DMS 273 (cell line): Measurements from ENCODE around the gene CTSD.

Experiments used
- DNase-seq: peaks from one replicate; lab custom pipeline; 2025; ENCODE audit not compliant: unreplicated experiment; lab: John Stamatoyannopoulos, UW

Gene CTSD

DNA sequence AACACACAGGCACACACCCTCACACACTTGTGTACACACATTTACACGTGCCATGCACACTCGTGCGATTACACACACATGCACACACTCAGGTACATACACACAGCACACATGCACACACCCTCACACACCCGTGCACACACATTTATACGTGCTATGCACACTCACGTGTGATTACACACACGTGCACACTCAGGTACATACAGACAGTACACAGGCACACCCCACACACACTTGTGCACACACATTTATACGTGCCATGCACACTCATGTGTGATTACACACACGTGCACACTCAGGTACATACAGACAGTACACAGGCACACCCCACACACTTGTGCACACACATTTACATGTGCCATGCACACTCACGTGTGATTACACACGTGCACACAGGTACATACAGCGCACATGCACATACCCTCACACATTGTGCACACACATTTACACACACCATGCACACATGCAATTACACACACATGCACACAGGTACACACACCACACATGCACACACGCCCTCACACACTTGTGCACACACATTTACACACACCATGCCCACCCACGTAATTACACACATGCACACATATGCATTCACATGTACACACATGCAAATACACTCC lies 17.9 kb downstream of the CTSD start:
- no peak for DNase-seq

DNA sequence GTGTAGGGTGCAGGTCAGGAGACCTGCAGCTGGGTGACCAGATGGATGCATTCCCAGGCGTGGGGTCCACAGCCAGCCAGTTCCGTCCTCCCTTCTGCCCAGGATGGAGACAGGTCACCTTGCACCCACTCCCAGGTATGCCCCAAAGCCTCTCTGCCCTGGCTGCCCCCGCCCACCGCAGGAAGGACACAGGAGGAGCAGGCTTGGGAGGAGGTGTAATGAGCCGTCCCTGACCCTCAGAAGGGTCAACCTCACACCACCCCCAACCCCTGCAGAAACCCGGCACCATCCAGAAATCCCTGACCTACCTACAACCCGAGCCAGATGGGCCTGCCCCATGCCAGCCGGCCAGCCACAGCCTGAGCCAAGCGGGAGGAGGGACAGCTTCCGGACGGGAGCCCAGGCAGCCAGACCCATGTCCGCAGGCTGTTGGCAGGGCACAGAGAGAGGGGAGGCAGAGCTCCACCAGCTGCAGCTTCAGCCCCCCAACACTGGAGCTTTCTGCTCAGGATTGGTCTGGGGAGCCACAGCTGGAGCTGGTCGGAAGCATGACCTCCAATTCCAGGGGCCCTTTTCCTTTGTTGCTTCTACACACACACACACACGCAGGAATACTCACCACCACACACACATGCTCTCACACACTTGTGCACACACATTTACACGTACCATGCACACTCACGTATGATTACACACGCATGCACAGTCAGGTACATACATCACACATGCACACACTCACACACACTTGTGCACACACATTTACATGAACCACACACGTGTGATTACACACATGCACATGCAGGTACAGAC lies 18.6 kb downstream of the CTSD start:
- DNase-seq: no peak

DNA sequence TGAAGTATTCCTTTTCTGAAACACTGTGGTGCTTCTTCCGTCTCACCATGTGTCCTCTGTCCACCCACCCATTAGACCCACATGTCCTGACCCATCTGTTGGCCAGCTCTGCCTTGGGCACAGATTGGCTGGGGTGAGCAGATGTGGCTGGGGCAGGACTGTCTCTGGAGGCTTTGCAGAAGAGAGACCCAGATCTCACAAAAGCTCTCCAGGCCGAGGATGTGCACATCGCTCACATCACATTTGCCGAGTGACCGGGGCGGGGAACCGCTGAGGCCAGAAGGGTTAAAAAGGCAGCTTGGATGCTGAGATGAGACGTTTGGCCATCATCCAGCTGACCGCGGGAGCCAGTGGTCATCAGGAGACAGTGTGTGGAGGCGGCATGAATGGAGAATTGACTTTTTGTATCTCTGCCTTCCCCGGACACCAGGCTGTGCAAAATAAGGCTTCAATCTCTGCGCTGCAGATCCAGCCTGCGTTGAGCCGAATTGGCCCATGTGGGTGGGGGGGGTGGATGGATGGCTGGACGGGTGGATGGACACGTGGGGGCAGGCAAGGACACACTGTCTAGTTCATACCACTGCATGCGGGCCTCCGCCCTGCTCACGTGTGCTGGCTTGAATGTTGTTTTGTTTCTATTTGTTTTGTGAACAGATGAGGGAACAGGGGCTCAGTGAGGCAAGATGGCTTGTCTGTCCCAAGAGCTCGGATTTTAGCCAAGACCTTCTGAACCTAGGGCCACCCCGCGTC lies 19.4 kb downstream of the CTSD start:
- no peak for DNase-seq

DNA sequence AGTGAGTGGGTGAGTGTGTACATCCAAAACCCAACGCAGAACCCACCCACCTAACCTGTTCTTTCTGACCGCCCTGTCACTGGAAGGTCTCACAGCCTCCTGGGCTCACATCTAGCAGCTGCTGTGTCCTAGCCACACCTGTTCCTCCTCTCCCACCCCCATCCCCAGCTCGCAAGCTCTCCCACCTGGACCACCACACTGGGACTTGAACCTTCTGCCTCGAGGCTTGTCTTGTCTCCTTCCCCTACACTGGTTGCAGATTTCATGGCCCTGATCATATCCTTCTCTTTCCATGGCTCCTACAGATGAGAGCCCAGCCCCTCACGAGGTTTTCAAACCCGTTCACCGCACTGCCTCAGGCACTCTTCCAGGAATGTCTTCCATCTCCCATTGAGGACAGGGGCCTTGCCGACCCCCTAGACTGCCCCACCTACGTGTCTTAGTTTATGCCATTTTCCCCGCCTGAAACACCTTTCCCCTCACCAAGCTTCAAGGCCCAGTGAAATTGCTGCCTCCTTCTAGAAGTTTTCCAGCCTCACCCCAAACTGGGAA lies 20.1 kb downstream of the CTSD start:
- no peak for DNase-seq

DNA sequence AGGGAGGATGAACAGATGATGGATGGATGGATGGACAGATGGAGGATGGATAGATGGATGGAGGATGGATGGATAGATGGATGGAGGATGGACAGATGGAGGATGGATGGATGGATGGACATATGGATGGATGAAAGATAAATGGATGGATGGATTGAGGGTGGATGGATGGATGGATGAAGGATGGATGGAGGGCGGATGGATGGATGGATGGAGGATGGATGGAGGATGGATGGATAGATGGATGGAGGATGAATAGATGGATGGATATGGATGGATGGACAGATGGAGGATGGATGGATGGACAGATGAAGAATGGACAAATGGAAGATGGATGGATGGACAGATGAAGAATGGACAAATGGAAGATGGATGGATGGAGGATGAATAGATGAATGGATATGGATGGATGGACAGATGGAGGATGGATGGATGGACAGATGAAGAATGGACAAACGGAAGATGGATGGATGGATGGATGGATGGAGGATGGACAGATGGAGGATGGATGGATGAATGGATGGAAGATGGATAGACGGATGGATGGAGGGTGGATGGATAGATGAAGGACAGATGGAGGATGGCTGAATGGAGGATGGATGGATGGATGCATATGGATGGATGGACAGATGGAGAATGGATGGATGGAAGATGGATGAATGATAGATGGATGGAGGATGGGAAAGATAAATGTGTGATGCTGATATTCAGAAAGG lies 20.7 kb downstream of the CTSD start:
- DNase-seq: no peak

DNA sequence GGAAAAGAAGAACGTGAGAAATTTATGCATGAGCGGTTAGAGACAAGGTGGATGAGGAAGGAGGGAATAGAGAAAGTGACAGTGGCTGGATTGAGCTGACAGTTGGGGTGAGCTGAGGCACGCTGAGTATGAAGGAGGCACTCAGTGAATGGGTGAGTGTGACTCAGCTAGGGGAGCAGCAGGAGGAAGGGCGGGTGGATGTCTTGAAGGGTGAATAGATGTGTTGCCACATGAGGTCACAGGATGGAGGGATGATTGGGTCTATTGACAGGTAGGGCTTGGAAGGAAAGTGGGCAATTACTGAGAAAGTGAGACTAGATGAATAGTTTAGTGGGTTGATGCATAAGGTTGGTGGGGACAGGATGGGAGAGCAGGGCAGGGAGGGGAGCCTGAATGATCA lies 21.4 kb downstream of the CTSD start:
- no peak for DNase-seq

DNA sequence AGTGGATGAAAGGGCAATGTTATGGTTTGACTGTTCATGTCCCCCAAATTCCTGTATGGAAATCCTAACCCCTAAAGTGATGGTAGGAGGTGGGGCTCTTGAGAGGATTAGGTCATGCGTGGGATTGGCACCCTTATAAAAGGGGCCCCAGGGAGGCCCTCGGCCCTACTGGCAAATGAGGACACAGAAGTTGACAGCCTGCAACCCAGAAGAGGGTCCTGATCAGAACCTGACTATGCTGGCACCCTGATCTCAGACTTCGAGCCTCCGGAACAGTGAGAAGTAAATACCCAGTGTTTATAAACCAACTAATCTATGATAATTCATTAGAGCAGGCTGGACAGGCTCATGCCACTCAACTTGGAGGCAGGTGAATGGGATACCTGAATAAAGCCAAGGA lies 22.0 kb downstream of the CTSD start:
- no peak for DNase-seq

DNA sequence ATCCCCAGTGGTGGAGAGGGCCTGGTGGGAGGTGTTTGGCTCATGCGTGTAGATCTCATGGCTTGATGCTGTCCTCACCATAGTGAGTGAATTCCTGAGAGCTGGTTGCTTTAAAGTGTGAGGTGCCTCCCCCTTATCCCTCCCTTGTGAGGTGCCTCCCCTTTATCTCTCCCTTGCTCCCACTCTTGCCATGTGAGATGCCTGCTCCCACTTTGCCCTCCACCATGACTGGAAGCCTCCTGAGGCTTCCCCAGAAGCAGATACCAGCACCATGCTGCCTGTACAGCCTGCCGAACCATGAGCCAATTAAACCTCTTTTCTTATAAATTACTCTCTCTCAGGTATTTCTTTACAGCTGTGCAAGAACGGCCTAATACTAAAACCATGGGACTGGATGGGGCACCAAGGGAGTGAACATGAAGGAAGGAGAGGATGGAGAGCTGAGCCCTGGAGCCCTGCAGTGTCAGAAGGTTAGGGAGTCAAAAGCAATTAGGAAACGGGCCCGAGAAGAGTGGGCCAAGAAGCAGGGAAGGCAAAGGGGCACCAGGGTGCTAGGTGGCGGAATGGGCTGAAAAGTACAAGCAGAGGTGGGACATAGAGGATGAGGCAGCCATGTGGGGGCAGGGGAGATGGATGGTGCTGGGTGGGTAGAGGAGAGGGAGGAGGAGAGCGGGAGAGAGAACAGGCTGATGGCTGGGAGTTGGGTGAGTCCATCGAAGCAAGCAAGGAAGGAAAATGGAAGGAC lies 22.8 kb downstream of the CTSD start:
- no peak for DNase-seq

DNA sequence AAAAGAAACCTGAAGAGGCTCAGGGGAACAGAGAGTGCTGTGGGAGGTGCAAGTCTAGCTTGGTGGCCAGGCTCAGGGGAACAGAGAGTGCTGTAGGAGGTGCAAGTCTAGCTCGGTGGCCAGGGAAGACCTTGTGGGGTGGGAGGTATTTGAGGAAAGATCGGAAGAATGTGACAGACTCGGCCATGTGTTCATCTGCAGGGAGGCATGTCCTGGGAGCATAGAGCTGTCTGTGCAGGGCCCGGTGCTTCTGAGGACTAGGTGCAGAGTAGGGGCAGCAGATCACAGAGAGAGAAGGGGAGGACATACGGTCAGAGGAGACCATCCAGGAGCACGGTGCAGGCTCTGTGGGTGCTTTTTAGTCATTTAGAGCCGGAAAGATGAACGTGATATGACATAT lies 24.2 kb downstream of the CTSD start:
- DNase-seq: no peak

DNA sequence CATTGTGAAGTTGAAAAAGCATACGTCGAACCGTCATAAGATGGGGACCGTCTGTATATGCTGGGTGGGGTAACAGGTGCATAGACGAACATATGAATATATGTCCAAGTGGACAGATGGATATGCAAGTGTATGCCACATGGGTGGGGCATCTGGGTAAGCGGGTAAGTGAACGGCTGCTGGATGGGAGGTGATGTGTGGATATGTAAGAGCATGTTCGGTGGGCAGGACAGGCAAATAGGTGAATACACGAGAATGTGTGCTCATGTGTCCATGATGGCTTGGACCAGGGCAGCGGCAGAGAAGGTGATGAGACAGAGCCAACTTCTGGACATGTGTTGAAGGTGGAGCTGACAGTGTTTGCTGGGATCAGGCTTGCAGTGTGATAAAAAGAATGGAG lies 25.3 kb downstream of the CTSD start:
- DNase-seq: no peak

DNA sequence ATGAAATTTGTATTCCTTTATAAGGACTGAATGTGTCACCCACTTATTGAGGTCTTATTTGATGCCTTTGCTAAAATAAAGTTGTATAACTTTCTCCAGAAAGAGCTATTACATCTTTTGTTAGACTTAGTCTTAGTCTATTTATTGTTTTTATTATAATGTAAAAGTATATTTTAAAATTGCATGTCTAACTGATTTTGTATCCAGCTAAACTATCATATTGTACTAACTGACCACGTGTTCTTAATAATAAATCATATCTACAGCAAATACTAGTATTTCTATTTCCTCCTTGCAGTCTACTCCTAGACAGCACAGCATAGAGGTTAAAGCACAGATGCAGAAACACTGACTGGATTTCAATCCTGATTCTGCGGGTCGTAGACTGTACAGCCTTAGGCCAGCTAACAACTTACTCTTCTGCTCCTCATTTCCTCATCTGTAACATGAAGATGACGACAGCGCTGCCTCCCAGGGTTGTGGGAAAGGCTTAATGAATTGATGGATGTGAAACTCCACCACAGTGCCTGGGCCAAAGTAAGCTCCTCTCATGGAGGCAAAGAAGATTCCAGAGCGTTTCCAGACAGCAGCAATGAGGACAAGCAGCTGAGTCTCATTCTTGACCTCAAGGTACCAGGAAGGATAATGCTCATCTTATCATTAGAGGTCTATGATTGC lies 26.5 kb downstream of the CTSD start:
- DNase-seq: no peak

DNA sequence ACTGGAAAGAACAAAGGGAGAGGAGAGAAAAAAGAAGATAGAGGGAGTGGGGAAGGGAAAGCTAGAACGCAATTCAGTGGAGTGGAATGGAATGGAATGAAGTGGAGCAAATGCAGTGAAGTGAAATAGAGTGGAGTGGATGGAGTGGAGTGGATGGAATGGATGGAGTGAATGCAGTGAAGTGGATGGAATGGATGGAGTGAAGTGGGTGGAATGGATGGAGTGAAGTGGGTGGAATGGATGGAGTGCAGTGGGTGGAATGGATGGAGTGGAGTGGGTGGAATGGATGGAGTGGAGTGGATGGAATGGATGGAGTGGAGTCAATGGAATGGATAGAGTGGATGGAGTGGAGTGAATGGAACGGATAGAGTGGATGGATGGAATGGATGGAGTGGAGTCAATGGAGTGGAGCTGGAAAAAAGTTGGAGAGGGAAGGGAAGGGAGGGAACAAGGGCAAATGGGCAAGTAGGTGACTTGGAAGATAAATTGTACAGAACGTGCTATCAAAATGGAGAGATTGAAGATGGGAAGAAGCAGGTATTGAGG lies 27.2 kb downstream of the CTSD start:
- no peak for DNase-seq

DNA sequence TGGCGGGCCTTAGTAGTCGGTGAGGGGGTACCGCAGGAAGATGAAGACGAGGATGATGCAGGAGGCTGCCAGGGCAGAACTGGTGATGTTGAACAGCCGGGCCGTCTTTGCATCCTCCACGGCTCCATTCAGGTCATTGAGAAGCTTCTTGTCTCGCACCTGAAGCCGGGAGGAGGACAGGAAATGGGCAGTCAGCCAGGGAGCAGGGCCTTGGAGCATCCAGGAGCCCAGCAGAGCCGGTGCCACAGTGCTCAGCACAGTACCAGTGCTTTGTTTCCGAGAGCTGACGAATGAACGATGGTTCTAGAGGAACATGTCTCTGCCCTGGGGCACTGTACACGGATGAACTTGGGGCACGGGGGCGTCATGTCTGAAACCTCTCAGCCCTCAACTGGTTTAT lies 28.5 kb downstream of the CTSD start:
- DNase-seq: no peak

DNA sequence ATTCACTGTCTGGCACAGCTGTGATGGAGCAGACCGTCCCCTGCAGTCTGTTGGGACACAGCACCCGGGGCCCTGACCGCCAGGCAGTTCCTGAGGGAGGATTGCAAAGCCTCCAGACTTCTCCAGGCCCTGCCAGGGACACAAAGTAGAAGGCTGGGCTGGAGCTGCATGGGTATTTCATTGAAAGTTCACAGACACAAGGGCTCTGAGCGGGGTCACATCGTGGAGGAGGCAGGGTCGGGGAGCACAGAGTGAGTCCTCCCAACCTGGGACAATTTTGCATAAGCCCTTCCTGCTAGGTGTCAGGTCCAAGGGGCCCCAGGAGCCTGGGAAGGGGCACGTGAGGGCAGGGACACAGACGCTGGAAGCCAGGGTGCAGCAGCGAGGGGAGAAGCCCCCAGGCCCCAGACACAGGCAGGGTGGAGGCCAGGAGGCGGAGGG lies 29.1 kb downstream of the CTSD start:
- DNase-seq: no peak

DNA sequence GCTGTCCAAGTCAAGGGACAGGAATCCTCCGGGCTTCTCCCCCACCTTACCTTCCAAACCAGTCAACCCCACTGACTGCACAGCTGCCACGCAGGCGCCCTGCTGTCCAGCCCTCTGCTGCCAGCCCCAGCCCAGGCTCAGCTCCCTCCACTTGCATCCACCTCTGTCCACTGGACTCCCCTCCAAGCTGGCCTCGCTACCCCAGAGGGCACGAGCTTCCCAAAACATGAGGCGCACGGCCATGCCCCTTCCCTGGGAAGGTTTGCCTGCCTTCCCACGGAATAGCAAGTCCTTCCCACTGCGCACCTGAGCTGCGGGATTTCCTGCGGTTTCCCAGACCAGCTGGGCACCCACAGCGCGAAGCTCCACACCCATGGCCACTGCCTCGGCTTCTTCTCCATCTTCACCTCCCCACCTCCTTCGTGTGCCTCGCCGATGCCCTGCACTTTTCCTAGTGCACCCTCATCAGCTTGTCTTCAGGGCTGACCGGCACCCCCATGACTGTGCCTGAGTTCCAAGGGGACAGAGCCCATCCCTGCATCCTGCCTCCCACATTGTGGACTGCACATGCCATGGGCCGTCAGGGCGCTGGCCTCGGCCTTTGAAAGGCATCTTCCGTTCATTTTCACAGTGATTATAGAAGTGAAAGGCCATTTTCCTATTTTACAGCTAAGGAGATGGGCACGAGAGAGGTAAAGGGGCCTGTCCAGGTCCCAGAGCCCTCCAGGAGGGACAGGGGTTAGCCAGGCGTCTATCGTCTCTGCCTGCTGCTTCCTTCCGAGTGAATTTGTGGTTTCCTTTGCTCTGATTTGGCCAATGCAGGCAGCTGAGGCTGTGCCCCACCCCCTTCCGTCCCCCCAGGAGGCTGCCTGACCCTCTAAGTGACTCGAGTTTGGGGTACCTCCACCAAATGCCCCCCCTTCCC lies 29.7 kb downstream of the CTSD start:
- DNase-seq: no peak

DNA sequence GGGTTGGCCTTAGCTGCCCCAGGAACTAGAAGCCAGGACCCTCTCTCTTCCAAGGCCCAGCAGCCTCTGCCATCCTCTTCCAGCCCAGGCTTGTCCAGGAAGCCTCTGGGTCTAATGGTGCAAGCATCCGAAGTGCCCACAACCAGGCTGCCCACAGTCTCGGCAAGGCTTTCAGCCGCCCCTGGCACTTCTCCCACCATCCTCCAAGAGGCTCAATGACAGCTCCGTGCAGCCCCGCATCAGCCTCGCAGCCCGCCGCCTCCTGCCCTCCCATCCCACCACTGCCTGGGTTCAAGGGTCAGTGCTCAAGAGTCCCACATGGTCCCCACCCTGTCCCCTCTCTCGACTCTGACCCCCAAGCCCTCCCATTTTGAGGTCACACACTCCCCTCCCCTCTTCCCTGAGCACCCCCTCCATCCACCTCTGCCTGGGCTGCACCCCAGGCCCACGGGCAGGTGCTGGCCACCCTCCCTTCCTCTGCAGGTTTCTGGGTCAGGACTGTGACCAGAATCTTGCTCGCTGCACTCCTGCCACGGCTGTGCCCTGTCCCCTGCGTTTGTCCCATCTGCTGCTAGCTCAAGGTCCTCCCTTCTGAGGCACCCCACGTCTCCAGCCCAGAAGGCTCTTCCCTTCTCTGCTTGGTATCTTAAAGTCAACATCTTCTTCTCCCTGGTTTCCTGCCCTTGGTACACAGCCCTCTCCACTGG lies 30.6 kb downstream of the CTSD start:
- DNase-seq: no peak

DNA sequence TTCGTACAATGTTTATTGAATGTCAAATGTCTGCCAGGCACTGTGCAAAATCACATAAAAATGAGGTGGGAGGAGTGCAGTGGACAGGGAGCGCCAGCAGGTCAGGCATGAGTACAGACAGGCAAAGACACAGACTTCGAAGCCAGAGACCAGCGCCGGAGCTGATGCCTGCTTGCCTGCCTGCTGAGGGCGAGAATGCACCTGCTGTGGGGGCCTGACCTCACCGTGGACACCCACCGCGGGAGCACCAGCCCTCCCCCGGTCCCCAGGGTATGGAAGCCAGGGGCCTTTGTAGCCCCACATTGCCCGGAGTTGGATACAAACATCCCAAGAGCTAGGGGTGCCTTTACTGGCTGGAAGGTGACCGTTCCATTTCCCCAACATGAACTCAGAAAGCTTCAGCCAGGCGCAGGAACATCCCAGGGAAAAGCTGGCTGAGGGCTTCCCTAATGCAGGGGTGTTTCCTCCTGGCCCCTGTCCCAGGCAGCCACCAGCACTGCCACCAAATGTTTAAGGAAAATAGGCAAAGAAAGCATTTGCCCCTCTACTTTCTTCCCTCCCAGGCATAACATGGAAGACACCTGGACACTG lies 31.2 kb downstream of the CTSD start:
- no peak for DNase-seq
